Measurements from ENCODE around the gene AFF3.

DNA sequence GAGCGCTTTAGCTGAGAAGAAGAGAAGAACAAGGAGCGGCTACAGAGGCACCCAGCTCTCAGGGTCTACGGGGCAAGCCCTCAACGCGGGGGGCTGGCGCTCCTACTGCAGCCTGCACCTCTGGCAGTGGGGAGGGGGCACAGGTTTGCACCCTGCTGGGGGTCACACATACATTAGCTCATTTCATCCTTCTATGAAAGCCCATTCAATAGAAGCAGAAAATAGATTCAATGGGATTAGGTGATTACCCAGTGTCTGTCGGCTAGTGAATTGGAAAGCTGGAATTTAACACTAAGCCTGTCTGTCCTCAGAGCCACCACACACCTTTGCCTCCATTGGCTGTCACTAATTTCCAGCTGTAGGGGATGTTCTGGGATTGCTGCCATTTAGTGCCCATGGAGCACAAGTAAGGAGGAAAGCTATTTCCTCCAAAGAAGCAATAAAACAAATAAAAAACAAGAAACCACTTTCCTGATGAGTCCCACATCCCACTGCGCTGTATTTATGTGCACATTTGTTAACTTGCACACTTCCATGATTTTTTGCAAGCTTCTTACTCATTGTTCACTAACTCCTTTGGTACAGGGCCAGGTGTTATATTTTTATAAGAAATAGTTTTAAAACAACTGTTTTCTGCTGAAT lies 333.0 kb downstream of the AFF3 start:
- TF ChIP-seq, protein P1, sequence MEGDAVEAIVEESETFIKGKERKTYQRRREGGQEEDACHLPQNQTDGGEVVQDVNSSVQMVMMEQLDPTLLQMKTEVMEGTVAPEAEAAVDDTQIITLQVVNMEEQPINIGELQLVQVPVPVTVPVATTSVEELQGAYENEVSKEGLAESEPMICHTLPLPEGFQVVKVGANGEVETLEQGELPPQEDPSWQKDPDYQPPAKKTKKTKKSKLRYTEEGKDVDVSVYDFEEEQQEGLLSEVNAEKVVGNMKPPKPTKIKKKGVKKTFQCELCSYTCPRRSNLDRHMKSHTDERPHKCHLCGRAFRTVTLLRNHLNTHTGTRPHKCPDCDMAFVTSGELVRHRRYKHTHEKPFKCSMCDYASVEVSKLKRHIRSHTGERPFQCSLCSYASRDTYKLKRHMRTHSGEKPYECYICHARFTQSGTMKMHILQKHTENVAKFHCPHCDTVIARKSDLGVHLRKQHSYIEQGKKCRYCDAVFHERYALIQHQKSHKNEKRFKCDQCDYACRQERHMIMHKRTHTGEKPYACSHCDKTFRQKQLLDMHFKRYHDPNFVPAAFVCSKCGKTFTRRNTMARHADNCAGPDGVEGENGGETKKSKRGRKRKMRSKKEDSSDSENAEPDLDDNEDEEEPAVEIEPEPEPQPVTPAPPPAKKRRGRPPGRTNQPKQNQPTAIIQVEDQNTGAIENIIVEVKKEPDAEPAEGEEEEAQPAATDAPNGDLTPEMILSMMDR (IDR thresholded peaks at IDR 0.05): no peak
- TF ChIP-seq POLR2A (IDR thresholded peaks at IDR 0.05): no peak
